Tibial nerve (tissue), 4 donors: ENCODE data around the gene ZNF677. TPM values are rescaled to one million over a fixed set of nuclear protein-coding genes. Genes with fewer than 3 reads are reported as not detected.
"Not testable (repeated sequence)": the region's sequence is repeated elsewhere in the genome, so short reads cannot be mapped to it uniquely, and the experiment has no call there.

Experiments
- DNase-seq, 2 donors: peaks; one replicate each; pipeline ENCODE4 v3.0.0-alpha.2; 2019; ENCODE audit warnings: low spot score in 2 of 2
- H3K27ac ChIP-seq, 4 donors: fragments of 200-600 bp; sonication (generic) in 3 of 4; one replicate each; pipeline ENCODE4 v1.5.1; 2017 to 2019; ENCODE audit warnings: mild to moderate bottlenecking in 1 of 4
- H3K27me3 ChIP-seq, 2 donors: fragments of 200-600 bp; sonication (generic) in 1 of 2; one replicate each; pipeline versions ENCODE4 v1.5.1 to v1.6.0; 2017 to 2019
- H3K36me3 ChIP-seq, 3 donors: fragments of 200-600 bp; sonication (generic); one replicate each; pipeline ENCODE4 v1.5.1; 2018 to 2019
- H3K4me1 ChIP-seq, 4 donors: fragments of 200-600 bp; sonication (generic) in 3 of 4; one replicate each; pipeline ENCODE4 v1.5.1; 2017 to 2019
- H3K4me3 ChIP-seq, 4 donors: fragments of 200-600 bp; sonication (generic) in 3 of 4; one replicate each; pipeline ENCODE4 v1.5.1; 2017 to 2019; ENCODE audit warnings: mild to moderate bottlenecking in 1 of 4, moderate library complexity in 1 of 4
- H3K9me3 ChIP-seq, 4 donors: fragments of 200-600 bp; sonication (generic) in 3 of 4; one replicate each; pipeline ENCODE4 v1.5.1; 2017 to 2019
- EP300 ChIP-seq, 2 donors: sonication (generic); formaldehyde crosslinking; IDR thresholded peaks; one replicate each; pipeline ENCODE4 v1.6.1; 2017; ENCODE audit warnings: antibody characterized with exemption in 2 of 2, mild to moderate bottlenecking in 1 of 2
- POLR2A ChIP-seq, 2 donors: fragments of 450-650 bp; IDR thresholded peaks; one replicate each; pipeline ENCODE4 v1.6.1; 2017; ENCODE audit warnings: antibody characterized with exemption in 2 of 2, mild to moderate bottlenecking in 2 of 2, moderate library complexity in 2 of 2
- WGBS, 2 donors: methylation state at CpG; one replicate each; pipeline ENCODE4 v1.1.5; 2018; 5-methylcytosine and 5-hydroxymethylcytosine counted together
- total RNA-seq, 4 donors: library from RNA; depleted of rRNA; stranded (reverse); fragments of >200 nt; gene quantifications; one replicate each; pipeline ENCODE4 v1.1.0, GENCODE V29; 2016
- TF ChIP-seq, protein P1 (sequence below), 5 experiments: fragments of 200-600 bp in 3 of 5; fragments of 450-650 bp in 2 of 5; sonication (generic) in 3 of 5; IDR thresholded peaks; one replicate each; pipeline ENCODE4 v1.5.1; 2016 to 2019; ENCODE audit warnings: antibody characterized with exemption in 5 of 5, mild to moderate bottlenecking in 3 of 5, moderate library complexity in 2 of 5

ZNF677 gene
- 10 to 100 TPM; 15.1 to 28.2 (median 20.3) TPM for total RNA-seq

DNA sequence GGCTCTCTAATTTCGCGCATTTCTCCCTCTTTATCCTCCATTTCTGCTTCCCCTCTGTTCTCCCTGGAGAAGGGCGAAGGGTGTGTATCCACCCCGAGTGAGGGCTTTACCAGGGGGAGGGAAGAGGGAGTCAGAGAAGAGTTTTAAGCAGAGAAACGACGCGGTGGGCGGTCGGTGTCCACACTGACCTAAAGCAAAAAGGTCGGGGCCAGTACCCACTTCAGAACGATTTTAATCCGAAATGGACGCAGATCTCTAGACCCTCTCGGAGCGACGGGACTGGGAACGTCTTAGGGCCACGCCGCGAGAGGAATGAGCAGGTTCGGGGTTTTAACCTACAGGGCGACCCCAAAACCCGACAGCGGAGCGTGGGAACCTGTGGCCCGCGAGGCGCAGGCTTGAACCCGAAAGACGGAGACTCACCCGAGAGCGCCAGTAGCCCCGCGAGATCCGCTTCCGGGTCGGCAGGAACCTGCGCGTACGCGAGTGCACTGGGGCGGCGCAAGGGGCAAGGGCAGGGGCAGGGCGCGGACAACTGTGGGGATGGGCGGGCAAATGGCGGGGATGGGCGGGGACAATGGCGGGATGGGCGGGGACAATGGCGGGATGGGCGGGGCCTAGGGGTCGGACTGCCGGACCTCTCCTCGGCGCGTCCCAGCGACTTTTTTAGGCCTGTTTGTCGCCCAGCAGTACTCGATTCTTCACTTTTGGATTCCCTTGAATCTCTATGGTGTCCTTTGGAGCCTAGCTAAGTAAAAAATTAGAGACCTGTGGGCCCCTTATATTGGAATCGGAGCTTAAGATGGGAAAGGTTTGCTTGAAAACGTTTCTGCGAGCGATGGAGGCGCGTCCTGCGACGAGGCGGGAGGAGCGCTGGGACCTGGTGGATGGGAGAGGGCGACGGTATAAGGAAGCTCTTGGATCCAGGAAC, at the start of gene ZNF677:
Gene ZNF677 (minus strand): TSS at position 463 of the 931 bp plus-strand sequence. CDS start 3,323 bp downstream, outside the sequence.
- H3K4me3 ChIP-seq = peak within 1 kb of the TSS; percentile 48 to 84 (median 65)

DNA sequence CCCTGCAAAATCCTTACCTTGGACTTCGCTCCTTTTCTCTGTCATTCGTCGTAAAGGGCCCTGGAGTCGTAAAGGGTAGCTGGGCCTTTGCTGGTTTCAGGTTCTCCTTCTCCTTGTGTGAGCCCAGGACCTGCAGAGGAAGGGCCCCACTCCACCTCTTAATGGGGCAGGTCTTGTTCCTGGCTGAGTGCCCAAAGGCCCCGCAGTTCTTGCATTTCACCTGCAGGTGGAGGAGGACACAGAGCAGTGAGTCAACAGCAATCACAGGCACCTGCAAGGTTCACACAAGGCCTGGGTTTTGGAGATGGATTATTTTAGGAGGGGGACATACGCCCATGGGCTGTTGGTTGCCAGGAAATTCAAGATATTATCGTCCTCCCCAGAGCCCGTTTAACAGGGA, 46.7 kb upstream of the ZNF677 start:
- not testable (repeated sequence) for H3K4me1 ChIP-seq, H3K36me3 ChIP-seq, H3K27ac ChIP-seq, DNase-seq, H3K4me3 ChIP-seq, H3K27me3 ChIP-seq
- H3K9me3 ChIP-seq = peaks cover 0 to 12% (median 0%) of the 10 kb centered on the region in 4 donors
- 33% methylated on average over 1 of the region's 8 CpGs; no CpG with 5 or more reads in 1 of the 2 donors for WGBS, 2 donors

More for the DNA sequence above, at the start of gene ZNF677:
- WGBS, 2 donors = 2 to 3% methylated on average over 53 to 66 of the region's 72 CpGs
- TF ChIP-seq, protein P1, sequence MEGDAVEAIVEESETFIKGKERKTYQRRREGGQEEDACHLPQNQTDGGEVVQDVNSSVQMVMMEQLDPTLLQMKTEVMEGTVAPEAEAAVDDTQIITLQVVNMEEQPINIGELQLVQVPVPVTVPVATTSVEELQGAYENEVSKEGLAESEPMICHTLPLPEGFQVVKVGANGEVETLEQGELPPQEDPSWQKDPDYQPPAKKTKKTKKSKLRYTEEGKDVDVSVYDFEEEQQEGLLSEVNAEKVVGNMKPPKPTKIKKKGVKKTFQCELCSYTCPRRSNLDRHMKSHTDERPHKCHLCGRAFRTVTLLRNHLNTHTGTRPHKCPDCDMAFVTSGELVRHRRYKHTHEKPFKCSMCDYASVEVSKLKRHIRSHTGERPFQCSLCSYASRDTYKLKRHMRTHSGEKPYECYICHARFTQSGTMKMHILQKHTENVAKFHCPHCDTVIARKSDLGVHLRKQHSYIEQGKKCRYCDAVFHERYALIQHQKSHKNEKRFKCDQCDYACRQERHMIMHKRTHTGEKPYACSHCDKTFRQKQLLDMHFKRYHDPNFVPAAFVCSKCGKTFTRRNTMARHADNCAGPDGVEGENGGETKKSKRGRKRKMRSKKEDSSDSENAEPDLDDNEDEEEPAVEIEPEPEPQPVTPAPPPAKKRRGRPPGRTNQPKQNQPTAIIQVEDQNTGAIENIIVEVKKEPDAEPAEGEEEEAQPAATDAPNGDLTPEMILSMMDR (IDR thresholded peaks at IDR 0.05) = no peak
- TF ChIP-seq POLR2A (IDR thresholded peaks at IDR 0.05) = peak; percentile 0 to 50
- peak in 1 of 2 donors; percentile 86 for TF ChIP-seq EP300 (IDR thresholded peaks at IDR 0.05)
- H3K27me3 ChIP-seq = no peaks in the 10 kb centered on the region
- H3K27ac ChIP-seq = peak within 1 kb of the TSS; percentile 61 to 91 (median 76)
- DNase-seq = peak; percentile 74 to 83
- H3K36me3 ChIP-seq = peaks cover 0 to 38% (median 5%) of the 10 kb centered on the region in 3 donors
- H3K4me1 ChIP-seq = peaks cover 0 to 14% (median 2%) of the 10 kb centered on the region in 4 donors
- peaks cover 0 to 29% (median 5%) of the 10 kb centered on the region in 4 donors for H3K9me3 ChIP-seq

DNA sequence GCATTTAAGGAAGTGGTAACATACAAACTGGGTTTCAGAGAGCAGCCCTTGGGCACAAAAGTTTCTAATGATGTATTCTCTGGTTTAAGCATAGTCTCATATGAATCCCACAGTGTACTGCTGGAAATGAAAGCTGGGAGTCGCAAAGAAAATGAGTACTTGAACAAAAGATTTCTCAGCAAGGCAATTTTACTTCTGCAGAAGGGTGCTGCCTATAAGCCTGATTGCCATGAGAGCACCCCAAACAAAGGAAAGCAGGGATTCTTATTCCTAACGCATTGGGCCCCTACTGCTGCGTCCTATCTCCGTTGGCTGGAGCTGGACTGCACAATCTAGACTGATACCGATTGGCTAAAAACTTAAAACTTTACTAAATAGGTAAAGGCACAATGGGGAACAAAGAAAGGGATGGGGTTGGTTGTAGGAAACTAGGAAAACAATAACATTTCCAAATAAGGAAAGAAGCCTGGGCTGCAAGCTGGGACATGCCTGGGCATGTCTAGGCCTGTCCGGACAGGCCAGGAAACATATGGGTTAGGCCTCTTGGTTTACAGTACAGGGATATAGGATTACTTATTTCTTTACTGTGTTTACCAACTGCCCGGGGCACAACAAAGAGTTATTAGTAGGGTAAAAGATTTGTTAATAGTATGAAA, 40.2 kb upstream of the ZNF677 start:
- Histone ChIP-seq H3K36me3 (no peaks in the 10 kb centered on the region), H3K9me3 (peaks cover 0 to 52% (median 8%) of the 10 kb centered on the region in 4 donors), H3K27ac (no peak overlapping the region), H3K27me3 (no peaks in the 10 kb centered on the region), H3K4me3 (no peak overlapping the region), H3K4me1 (no peaks in the 10 kb centered on the region)
- 75 to 87% methylated on average over 7 of the region's 7 CpGs for WGBS, 2 donors
- no peak for DNase-seq
- TF ChIP-seq, protein P1 (IDR thresholded peaks at IDR 0.05) = no peak
- no peak for TF ChIP-seq EP300 (IDR thresholded peaks at IDR 0.05)

DNA sequence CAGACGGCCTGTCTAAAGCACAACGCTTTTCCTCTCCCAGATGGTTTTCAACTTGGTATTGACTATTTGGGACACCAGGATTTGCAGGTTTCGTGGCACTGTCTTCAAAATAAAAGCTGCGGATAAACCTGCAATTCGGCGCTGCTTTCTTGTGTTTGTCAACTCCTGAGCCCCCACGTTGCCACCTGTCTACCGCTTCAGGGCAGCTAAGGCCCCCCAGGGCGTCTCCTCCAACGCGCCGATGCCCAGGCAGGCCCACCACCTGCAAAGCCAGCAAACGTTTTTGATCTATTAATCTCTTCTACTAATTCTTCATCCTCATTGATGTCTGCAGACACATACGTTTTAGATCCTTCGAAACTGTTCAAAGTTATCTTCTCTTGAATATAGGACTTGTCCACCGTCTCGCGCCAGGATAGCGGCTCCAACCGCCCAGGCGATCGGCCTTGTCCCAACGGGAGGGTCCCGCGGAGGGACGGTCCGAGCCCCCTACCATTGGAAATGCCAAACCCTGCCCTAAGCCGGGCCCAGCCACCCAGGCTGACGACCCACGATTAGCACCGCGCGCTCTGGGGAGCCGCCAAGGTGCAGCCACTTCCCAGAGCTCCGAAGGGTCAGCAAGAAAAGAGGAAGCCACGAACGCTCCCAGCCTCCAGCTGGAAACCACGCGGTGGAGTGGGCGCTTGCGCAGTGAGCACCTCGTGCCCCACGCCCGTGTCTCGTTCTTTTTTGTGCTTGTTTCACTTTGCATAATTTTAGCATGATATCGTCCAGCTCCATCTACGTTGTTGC, 36.3 kb upstream of the ZNF677 start:
- H3K4me3 ChIP-seq = no peak overlapping the region
- H3K9me3 ChIP-seq = peaks cover 0 to 39% (median 10%) of the 10 kb centered on the region in 4 donors
- no peaks in the 10 kb centered on the region for H3K4me1 ChIP-seq
- no peak overlapping the region for H3K27ac ChIP-seq
- no peak for DNase-seq
- H3K36me3 ChIP-seq = no peaks in the 10 kb centered on the region
- no peaks in the 10 kb centered on the region for H3K27me3 ChIP-seq
- 91% methylated on average over 47 of the region's 47 CpGs for WGBS, 2 donors
- TF ChIP-seq, protein P1 (IDR thresholded peaks at IDR 0.05) = no peak
- TF ChIP-seq POLR2A (IDR thresholded peaks at IDR 0.05) (no peak), EP300 (IDR thresholded peaks at IDR 0.05) (no peak)

DNA sequence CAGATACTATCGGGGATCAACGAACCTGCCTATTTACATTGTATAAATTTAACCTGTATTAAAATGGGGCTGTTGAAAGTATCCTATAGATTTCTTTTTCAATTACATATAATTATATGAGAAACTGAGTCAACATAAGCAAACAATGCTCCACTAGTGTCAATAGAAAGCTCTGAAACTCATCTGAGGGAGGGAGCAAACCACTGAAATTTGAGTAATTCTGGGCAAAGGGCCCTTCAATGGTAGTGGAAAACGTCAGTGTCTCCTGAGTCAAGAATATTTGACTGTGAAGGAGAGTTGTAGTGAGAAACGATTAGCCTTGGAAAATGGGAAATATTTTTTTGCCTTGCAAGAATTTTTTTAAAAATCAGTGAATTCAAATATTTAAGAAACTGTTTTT, 30.4 kb upstream of the ZNF677 start:
- Histone ChIP-seq H3K9me3 (peaks cover 0 to 6% (median 2%) of the 10 kb centered on the region in 4 donors), H3K4me3 (no peak overlapping the region), H3K4me1 (no peaks in the 10 kb centered on the region), H3K27ac (no peak overlapping the region), H3K27me3 (no peaks in the 10 kb centered on the region), H3K36me3 (no peaks in the 10 kb centered on the region)
- no peak for DNase-seq
- 61 to 63% methylated on average over 4 of the region's 4 CpGs for WGBS, 2 donors
- TF ChIP-seq, protein P1 (IDR thresholded peaks at IDR 0.05) = no peak
- TF ChIP-seq POLR2A (IDR thresholded peaks at IDR 0.05) (no peak), EP300 (IDR thresholded peaks at IDR 0.05) (no peak)

DNA sequence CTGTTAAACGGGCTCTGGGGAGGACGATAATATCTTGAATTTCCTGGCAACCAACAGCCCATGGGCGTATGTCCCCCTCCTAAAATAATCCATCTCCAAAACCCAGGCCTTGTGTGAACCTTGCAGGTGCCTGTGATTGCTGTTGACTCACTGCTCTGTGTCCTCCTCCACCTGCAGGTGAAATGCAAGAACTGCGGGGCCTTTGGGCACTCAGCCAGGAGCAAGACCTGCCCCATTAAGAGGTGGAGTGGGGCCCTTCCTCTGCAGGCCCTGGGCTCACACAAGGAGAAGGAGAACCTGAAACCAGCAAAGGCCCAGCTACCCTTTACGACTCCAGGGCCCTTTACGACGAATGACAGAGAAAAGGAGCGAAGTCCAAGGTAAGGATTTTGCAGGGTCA, 27.3 kb upstream of the ZNF677 start:
- not testable (repeated sequence) for DNase-seq, H3K36me3 ChIP-seq, H3K27me3 ChIP-seq, H3K4me3 ChIP-seq, H3K9me3 ChIP-seq, H3K4me1 ChIP-seq, H3K27ac ChIP-seq
- no CpG with 5 or more reads among the region's 8 CpGs for WGBS, 2 donors
